ENCODE data around the gene BSND.

BSND gene

GRCh38 chr1:54991939-54992338, 6.8 kb upstream of the BSND start:
- no peak for DNase-seq (ENCODE audit: low read depth, low spot score)

GRCh38 chr1:54993140-54993539, 5.6 kb upstream of the BSND start:
- DNase-seq (ENCODE audit: low read depth, low spot score): no peak

DNA sequence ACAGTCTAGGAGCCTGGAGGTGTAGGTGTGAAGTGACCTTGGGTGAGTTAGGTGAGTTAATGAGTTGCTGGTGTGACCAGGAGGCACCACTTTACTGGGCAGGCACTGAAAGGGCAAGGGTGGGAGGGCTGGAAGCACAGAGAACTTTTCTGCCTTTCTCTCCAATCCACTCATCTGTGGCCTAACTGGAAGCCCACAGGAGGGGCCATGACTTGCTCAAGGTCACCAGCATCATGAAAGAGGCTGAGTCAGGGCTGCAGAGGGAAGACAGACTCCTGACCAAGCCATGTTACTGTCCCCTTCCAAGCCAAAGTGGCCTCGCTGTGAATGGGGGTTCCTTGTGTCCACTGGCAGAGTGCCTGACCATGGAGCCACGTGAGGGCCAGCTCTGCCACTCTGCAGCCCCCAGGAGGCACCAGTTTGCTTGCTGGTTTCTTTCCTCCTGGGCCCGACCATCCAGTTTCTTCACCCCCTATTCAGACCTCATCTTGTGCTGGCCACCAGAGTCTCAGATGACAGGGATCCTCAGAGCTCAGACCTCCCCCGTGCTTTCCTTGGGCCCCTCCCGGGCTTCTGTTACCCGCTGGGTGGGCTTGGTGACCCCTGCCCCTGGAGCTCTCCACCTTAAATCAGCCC, 4.3 kb upstream of the BSND start:
- DNase-seq (ENCODE audit: low read depth, low spot score): no peak

DNA sequence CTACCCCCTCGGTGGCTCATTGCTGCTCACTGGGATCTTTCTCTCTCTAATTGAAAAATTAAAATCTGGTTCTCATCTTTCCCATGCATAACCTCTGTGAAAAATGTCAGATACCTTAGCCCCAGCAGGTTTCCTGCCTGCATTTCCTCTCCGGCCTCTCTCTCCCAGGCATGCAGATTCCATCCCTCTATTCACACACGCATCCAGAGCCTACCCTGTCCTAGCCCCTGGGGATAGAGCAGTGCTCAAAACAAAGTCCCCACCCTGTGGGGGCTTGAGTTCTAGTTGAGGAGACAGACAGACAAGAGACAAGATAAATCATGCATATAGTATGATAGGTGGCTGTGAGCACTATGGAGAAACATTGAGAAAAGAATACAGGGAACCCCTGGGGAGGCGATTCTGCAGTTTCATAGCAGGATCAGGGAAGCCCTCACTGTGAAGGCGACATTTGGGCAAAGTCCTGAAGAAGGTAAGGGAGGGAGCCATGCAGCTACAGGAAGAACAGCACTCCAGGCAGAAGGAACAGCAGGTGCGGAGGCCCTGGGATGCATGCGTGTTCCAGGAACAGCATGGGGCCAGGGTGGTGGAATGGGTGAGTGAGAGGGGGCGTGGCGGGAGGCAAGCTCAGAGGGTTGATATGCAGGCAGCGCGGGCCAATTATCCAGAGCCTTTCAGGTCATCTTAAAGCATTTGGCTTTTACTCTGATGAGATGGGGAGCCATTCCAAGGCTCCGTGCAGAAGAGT, 3.5 kb upstream of the BSND start:
- DNase-seq (ENCODE audit: low read depth, low spot score): no peak

- DNase-seq (ENCODE audit: low read depth, low spot score): no peak
These were observed 2.9 kb upstream of the BSND start for GRCh38 chr1:54995835-54996234.

- DNase-seq (ENCODE audit: low read depth, low spot score): no peak
These were observed 2.3 kb upstream of the BSND start for GRCh38 chr1:54996359-54996868.

- DNase-seq (ENCODE audit: low read depth, low spot score): no peak
These were observed 1.6 kb upstream of the BSND start for GRCh38 chr1:54996869-54997710.

DNA sequence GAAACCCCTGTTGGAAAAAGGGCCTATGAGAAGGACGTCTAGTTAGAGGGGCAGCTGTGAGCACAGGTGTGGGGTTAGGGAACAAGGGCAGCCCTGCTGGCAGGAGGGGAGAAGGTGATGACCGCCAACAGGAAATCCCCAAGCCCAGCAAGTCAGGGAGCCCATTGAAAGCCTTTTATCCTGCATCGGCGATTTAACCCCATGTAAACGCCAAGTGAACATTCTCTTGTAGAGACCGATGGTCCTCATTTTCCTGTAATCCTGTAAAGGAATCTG, 1.1 kb upstream of the BSND start:
- no peak for DNase-seq (ENCODE audit: low read depth, low spot score)

DNA sequence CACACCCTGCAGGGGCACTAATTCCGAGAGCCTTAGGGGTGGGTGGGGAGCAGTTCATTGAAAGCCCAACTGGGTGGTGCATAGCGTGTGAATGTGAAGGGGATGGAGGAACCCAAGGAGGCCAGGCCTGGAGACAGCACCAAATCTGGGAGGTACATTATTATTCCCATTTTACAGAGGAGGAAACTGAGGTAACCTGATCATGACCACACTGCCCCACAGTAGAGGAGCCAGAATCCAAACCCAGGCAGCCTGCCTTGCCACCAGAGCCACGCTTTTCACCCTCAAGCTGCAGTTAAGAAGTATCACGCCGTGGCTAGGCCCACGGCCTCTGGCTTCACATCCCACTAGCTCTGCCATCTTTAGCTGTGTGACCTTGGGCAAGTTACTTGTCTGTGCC, 633 bp upstream of the BSND start:
- DNase-seq (ENCODE audit: low read depth, low spot score): no peak

DNA sequence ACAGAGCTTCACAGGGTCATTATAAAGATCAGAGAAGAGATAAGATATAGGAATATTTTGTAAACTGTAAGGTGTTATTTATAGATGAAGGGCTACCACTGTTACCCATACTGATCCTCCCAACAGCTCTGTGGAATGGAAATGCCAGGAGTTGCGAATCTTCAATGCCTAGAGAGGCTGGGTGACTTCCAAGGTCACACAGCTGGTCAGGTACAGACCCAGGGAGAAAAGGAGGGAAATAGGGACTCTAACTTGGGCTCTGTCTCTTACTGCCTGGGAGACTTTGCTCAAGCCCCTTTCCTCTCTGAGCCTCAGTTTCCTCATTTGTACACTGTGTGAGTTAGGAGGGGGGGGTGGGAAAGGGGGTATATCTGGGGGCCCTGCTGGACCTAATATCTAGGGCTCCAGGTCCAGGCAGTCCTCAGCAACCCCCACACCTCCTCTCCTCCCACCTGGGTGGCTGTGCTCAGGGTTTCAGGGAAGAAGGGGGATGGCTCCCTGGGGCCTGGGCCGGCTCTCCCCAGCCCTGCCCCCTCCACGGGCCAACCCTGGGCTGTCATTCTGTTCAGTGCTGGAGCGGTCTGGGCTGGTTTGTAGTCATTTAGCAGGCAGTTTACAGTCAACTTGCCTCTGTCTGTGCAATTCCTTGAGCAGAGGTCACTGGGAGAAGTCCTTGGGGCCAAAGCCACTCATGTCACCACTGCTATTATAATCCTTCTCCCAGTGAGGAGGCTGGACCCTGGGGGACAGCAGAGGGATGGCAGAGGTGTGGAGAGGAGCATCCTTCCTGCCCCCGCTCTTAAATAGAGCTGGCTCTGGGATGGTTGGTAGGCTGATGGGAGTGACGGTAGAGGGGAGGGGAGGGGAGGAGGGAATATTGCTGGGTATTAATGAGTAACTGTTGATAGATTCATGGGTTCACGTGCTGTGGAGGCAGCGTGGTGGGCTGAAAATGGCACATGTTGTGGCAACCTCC, 1.7 kb downstream of the BSND start:
- DNase-seq (ENCODE audit: low read depth, low spot score): no peak

- DNase-seq (ENCODE audit: low read depth, low spot score): no peak
These were observed 2.6 kb downstream of the BSND start for GRCh38 chr1:55001311-55001710.

GRCh38 chr1:55002686-55003085, 4.0 kb downstream of the BSND start:
- no peak for DNase-seq (ENCODE audit: low read depth, low spot score)

GRCh38 chr1:55005351-55006140, 6.8 kb downstream of the BSND start:
- no peak for DNase-seq (ENCODE audit: low read depth, low spot score)

DNA sequence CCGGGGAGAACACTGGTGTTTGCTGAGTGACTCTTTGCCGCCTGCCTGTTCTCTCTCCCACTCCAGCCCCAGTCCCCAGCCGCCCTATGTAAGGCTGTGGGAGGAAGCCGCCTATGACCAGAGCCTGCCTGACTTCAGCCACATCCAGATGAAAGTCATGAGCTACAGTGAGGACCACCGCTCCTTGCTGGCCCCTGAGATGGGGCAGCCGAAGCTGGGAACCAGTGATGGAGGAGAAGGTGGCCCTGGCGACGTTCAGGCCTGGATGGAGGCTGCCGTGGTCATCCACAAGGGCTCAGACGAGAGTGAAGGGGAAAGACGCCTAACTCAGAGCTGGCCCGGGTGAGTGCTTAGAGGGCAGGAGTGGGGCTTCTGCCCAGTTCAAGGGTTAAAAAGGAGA, 8.2 kb downstream of the BSND start:
- no peak for DNase-seq (ENCODE audit: low read depth, low spot score)

GRCh38 chr1:55007625-55008024, 8.9 kb downstream of the BSND start:
- no peak for DNase-seq (ENCODE audit: low read depth, low spot score)

DNA sequence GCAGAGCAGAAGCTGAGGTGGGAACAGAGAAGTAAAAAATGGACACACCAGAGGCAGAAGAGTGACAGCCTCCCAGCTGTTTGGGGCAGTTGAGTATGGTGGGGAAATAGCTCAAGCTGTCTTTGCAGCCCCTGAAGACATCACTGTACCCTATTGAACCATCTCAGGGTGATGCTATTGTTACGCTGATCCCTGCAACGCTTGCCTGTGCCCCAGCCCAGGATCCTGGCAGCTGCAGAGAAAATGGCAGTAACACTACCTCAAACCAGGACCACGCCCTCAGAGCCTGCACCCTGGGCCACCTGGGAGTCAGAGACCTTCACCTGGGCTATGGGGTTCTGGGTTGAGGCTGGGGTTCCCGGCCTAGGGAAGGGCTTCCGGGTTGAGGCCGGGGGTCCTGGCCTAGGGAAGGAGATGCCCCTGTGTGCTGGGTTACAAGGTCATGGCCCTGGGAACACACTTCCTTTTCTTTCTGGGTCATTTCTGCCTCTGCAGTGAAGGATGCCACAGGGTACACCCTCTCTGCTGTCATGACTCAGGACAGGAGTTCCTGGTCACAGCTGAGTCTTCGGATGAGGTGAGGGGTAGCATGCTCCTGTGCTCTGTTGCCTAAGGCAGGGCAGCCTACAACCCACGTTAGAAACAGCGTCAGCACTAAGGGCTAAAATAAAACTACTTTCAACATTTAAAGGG, 11.6 kb downstream of the BSND start:
- no peak for DNase-seq (ENCODE audit: low read depth, low spot score)

- DNase-seq (ENCODE audit: low read depth, low spot score): no peak
These were observed 12.1 kb downstream of the BSND start for GRCh38 chr1:55010887-55011217.

- DNase-seq (ENCODE audit: low read depth, low spot score): no peak
These were observed 13.9 kb downstream of the BSND start for GRCh38 chr1:55012661-55013060.

- no peak for DNase-seq (ENCODE audit: low read depth, low spot score)
These were observed 16.4 kb downstream of the BSND start for GRCh38 chr1:55015123-55015522.

Measured in iPS DF 19.7 (cell line).